Esophagus squamous epithelium (tissue), 4 donors: ENCODE results near the gene BOD1L1.

Source experiments
- POLR2A ChIP-seq, 4 donors: fragments of 450-650 bp; IDR thresholded peaks; one replicate each; pipeline ENCODE4 v1.6.1; 2017; ENCODE audit warnings: antibody characterized with exemption in 4 of 4, mild to moderate bottlenecking in 4 of 4, moderate library complexity in 3 of 4
- TF ChIP-seq, protein P1 (sequence below), 6 experiments: fragments of 450-650 bp in 4 of 6; fragments of 200-600 bp in 2 of 6; sonication (generic) in 2 of 6; IDR thresholded peaks; one replicate each; pipeline ENCODE4 v1.5.1; 2016 to 2019; ENCODE audit warnings: antibody characterized with exemption in 6 of 6, mild to moderate bottlenecking in 4 of 6, moderate library complexity in 4 of 6

DNA sequence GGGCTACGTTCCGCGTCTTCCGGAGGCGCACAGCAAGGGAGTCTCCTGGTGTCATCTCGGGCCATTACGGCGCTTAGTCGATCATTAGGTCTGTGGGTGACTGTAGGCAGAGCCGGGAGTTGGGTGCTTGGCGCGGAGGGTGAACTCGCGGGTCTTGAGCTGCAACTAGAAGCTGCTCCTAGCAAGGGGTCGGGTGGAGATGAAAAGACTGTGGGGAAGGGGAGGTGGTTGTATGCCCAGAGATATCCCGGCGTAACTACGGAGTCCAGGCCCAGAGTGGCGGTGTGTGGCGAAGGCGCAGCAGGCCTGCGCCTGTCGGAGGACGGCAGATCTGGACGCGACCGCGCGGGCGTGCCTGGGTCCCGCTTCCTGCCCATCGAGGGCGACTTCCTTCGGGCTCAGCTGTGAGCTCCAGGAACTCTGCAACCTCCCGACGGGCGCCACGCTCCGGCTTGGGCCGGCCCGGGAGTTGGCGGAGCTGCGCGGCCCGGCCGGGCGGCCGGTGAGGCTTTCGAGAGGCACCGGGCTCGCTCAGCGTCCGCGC, 80.5 kb downstream of the BOD1L1 start:
- TF ChIP-seq, protein P1, sequence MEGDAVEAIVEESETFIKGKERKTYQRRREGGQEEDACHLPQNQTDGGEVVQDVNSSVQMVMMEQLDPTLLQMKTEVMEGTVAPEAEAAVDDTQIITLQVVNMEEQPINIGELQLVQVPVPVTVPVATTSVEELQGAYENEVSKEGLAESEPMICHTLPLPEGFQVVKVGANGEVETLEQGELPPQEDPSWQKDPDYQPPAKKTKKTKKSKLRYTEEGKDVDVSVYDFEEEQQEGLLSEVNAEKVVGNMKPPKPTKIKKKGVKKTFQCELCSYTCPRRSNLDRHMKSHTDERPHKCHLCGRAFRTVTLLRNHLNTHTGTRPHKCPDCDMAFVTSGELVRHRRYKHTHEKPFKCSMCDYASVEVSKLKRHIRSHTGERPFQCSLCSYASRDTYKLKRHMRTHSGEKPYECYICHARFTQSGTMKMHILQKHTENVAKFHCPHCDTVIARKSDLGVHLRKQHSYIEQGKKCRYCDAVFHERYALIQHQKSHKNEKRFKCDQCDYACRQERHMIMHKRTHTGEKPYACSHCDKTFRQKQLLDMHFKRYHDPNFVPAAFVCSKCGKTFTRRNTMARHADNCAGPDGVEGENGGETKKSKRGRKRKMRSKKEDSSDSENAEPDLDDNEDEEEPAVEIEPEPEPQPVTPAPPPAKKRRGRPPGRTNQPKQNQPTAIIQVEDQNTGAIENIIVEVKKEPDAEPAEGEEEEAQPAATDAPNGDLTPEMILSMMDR (IDR thresholded peaks at IDR 0.05) = no peak
- TF ChIP-seq POLR2A (IDR thresholded peaks at IDR 0.05) = no peak
